ENCODE results near the gene SMARCA5. TPM values are rescaled to one million over a fixed set of nuclear protein-coding genes. Genes with fewer than 3 reads are reported as not detected.

The SMARCA5 gene
- total and polyA plus RNA-seq, 10 of the 15 experiments (the other 5 are each of a cell fraction or from before 2014, with no cell fraction given) = 21.7 to 69.6 (median 37.4) TPM

DNA sequence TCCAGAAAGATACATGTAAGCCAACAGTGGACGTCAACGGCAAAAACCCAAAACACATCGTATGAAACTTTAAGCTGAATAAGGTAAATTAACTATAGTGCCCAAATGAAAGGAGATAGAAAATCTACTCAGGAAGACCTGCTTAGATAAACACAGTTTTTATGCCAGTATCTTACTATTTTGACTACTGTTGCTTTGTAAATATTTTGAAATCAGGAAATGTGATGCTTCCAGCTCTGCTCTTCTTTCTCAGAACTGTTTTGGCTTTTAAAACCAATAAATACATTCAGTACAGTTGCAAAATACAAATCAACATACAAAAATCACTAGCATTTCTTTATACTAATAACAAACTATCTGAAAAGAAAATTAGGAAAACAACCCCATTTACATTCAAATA lies 83.8 kb downstream of the SMARCA5 start (continued):
- TF ChIP-seq, protein P1, sequence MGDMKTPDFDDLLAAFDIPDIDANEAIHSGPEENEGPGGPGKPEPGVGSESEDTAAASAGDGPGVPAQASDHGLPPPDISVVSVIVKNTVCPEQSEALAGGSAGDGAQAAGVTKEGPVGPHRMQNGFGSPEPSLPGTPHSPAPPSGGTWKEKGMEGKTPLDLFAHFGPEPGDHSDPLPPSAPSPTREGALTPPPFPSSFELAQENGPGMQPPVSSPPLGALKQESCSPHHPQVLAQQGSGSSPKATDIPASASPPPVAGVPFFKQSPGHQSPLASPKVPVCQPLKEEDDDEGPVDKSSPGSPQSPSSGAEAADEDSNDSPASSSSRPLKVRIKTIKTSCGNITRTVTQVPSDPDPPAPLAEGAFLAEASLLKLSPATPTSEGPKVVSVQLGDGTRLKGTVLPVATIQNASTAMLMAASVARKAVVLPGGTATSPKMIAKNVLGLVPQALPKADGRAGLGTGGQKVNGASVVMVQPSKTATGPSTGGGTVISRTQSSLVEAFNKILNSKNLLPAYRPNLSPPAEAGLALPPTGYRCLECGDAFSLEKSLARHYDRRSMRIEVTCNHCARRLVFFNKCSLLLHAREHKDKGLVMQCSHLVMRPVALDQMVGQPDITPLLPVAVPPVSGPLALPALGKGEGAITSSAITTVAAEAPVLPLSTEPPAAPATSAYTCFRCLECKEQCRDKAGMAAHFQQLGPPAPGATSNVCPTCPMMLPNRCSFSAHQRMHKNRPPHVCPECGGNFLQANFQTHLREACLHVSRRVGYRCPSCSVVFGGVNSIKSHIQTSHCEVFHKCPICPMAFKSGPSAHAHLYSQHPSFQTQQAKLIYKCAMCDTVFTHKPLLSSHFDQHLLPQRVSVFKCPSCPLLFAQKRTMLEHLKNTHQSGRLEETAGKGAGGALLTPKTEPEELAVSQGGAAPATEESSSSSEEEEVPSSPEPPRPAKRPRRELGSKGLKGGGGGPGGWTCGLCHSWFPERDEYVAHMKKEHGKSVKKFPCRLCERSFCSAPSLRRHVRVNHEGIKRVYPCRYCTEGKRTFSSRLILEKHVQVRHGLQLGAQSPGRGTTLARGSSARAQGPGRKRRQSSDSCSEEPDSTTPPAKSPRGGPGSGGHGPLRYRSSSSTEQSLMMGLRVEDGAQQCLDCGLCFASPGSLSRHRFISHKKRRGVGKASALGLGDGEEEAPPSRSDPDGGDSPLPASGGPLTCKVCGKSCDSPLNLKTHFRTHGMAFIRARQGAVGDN (IDR thresholded peaks at IDR 0.05) = no peak
- TF ChIP-seq, protein P2, sequence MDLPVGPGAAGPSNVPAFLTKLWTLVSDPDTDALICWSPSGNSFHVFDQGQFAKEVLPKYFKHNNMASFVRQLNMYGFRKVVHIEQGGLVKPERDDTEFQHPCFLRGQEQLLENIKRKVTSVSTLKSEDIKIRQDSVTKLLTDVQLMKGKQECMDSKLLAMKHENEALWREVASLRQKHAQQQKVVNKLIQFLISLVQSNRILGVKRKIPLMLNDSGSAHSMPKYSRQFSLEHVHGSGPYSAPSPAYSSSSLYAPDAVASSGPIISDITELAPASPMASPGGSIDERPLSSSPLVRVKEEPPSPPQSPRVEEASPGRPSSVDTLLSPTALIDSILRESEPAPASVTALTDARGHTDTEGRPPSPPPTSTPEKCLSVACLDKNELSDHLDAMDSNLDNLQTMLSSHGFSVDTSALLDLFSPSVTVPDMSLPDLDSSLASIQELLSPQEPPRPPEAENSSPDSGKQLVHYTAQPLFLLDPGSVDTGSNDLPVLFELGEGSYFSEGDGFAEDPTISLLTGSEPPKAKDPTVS (IDR thresholded peaks at IDR 0.05; ENCODE audit: low read depth, low read length) = no peak

DNA sequence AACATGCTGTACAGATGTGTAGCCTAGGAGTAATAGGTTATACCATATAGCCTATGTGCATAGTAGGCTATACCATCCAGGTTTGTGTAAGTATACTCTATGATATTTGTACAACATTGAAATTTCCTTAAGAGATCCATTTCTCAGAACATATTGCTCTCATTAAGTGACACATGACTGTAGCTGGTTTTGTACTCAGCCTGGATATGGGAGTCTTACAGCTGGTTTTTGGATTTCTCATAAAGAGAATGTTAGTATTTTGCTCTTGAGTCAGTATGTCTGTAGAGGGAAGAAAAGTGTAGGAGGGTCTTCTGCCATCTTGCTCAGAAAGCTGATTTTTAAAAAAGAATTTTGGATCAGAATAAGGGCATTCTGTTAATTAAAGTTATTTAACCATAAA lies 85.3 kb downstream of the SMARCA5 start:
- H3K9me3 ChIP-seq (replicated peaks; ENCODE audit: control insufficient read depth, insufficient read depth, low read length) = no peaks in the 10 kb centered on the region
- no peaks in the 10 kb centered on the region for H3K36me3 ChIP-seq (ENCODE audit: control insufficient read depth in 2 of 2, insufficient read depth in 2 of 2, low read length in 1 of 2)
- no peaks in the 10 kb centered on the region for H3K4me1 ChIP-seq (ENCODE audit: control insufficient read depth, insufficient read depth, low read length)
- no peaks in the 10 kb centered on the region for H3K27me3 ChIP-seq (replicated peaks in 1 of 2; ENCODE audit: control insufficient read depth in 2 of 2, insufficient read depth in 2 of 2, low read length in 1 of 2)
- no peaks in the 10 kb centered on the region for H4K20me1 ChIP-seq (ENCODE audit: control insufficient read depth, insufficient read depth)
- SMC1A ChIA-PET (ENCODE audit: uncharacterized antibody, unreplicated experiment) = no interaction called here
- H3K9ac ChIP-seq (ENCODE audit: control insufficient read depth, insufficient read depth, low read length) = no peak overlapping the region
- no peak for FAIRE-seq
- CTCF ChIA-PET = no interaction called here
- no peaks in the 10 kb centered on the region for H3K79me2 ChIP-seq (ENCODE audit: control insufficient read depth, insufficient read depth, low read length)
- RAD21 ChIA-PET (ENCODE audit: unreplicated experiment) = no interaction called here
- no peak overlapping the region for H3K4me3 ChIP-seq
- TF ChIP-seq, protein P3, sequence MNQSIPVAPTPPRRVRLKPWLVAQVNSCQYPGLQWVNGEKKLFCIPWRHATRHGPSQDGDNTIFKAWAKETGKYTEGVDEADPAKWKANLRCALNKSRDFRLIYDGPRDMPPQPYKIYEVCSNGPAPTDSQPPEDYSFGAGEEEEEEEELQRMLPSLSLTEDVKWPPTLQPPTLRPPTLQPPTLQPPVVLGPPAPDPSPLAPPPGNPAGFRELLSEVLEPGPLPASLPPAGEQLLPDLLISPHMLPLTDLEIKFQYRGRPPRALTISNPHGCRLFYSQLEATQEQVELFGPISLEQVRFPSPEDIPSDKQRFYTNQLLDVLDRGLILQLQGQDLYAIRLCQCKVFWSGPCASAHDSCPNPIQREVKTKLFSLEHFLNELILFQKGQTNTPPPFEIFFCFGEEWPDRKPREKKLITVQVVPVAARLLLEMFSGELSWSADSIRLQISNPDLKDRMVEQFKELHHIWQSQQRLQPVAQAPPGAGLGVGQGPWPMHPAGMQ (IDR thresholded peaks at IDR 0.05; ENCODE audit: borderline replicate concordance) = no peak
- TF ChIP-seq, protein P4, sequence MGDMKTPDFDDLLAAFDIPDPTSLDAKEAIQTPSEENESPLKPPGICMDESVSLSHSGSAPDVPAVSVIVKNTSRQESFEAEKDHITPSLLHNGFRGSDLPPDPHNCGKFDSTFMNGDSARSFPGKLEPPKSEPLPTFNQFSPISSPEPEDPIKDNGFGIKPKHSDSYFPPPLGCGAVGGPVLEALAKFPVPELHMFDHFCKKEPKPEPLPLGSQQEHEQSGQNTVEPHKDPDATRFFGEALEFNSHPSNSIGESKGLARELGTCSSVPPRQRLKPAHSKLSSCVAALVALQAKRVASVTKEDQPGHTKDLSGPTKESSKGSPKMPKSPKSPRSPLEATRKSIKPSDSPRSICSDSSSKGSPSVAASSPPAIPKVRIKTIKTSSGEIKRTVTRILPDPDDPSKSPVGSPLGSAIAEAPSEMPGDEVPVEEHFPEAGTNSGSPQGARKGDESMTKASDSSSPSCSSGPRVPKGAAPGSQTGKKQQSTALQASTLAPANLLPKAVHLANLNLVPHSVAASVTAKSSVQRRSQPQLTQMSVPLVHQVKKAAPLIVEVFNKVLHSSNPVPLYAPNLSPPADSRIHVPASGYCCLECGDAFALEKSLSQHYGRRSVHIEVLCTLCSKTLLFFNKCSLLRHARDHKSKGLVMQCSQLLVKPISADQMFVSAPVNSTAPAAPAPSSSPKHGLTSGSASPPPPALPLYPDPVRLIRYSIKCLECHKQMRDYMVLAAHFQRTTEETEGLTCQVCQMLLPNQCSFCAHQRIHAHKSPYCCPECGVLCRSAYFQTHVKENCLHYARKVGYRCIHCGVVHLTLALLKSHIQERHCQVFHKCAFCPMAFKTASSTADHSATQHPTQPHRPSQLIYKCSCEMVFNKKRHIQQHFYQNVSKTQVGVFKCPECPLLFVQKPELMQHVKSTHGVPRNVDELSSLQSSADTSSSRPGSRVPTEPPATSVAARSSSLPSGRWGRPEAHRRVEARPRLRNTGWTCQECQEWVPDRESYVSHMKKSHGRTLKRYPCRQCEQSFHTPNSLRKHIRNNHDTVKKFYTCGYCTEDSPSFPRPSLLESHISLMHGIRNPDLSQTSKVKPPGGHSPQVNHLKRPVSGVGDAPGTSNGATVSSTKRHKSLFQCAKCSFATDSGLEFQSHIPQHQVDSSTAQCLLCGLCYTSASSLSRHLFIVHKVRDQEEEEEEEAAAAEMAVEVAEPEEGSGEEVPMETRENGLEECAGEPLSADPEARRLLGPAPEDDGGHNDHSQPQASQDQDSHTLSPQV (IDR thresholded peaks at IDR 0.05) = no peak
- POLR2A ChIA-PET = no interaction called here
- no peak overlapping the region for H2AFZ ChIP-seq (ENCODE audit: control insufficient read depth, low read depth, low read length)
- H3K4me2 ChIP-seq (ENCODE audit: control insufficient read depth, insufficient read depth) = no peak overlapping the region
- no TSS peak for BruUV-seq (replicated peaks)
- intact Hi-C loops (cut with micrococcal nuclease; ENCODE audit: unreplicated experiment) (no loop called here), in situ Hi-C loops (cut with MboI) (no loop called here)
- DNase-seq (ENCODE audit: low read depth, low spot score) = no peak
- no peak for ATAC-seq
- no peak overlapping the region for H3K27ac ChIP-seq (ENCODE audit: control insufficient read depth, insufficient read depth)
